Measurements from ENCODE around the gene AIP.
"Not testable (repeated sequence)": the region's sequence is repeated elsewhere in the genome, so short reads cannot be mapped to it uniquely, and the experiment has no call there.

GRCh38 chr11:67476692-67477091, 6.1 kb upstream of the AIP start:
- TF ChIP-seq POLR2A, CTCF, POLR2AphosphoS5, EP300 (IDR thresholded peaks at IDR 0.05): not testable (repeated sequence)

Measured in suprapubic skin (tissue), 4 donors.